GM19023 (cell line): ENCODE results near the gene ZNF135.

ENCODE experiments used
- ATAC-seq: cut with Tn5 transposase; IDR thresholded peaks from one replicate; pipeline ENCODE4 v1.9.1; 2021; ENCODE audit warnings: mild to moderate bottlenecking, moderate library complexity; ENCODE audit not compliant: unreplicated experiment

The ZNF135 gene

DNA sequence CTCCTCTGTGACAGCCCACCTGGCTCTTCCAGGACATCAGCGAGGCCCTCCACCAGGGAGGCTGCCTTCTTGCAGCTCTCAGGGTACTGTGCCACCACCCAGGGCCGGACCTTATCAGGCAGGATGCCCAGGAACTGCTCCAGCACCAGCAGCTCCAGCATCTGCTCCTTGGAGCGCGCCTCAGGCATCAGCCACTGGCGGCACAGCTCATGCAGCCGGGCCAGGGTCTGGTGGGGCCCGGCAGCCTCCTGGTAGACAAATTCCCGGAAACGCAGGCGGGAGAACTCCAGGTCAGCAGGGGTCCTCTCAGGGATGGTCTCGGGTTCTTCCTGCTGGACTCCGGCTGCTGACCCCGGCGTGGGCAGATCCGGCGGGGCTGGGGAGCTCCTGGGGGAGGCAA is 30.8 kb downstream of the ZNF135 start:
- ATAC-seq, result no peak

- no peak for ATAC-seq
Observed at GRCh38 chr19:58091251-58091995, 32.3 kb downstream of the ZNF135 start.

DNA sequence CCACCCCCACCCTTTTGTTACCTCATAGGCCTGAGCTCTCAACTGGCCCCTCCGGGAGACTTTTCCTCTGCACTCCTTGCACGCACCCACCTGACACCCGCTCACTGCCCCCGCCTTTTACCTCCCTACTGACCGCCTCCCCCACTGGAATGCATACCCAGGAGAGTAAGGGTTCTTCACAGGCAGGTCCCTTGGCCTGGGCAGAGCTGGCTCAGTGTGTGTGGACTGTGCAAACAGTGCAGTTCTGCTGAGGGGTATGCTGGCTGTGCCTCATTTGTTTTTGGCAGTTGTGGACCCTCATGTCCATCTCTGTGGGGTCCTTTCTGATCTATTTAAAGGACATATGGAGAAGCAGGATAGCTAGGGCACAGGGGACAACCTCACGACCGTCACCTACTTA is 34.0 kb downstream of the ZNF135 start:
- no peak for ATAC-seq

GRCh38 chr19:58095328-58095727 is 36.2 kb downstream of the ZNF135 start:
- no peak for ATAC-seq

DNA sequence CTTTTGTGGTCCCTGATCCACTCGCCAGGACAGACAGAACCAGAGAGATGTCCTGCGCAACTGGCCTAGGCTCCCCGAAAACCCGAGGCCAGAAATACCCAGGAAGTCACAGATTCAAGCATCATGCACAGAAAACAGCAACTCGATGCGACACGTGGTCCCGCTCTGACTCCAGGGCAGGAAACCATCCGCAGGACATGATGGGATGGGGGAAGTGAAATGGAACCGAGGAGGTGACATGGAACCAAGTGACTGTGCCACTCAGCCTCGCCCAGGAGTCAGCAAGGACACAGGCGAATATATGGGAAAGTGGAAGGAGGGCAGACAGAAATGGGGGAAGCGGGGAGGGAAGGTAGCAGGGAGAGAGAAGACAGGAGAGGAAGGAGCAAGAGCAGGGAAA is 37.8 kb downstream of the ZNF135 start:
- no peak for ATAC-seq

- no peak for ATAC-seq
Observed at GRCh38 chr19:58097349-58097748, 38.3 kb downstream of the ZNF135 start.

DNA sequence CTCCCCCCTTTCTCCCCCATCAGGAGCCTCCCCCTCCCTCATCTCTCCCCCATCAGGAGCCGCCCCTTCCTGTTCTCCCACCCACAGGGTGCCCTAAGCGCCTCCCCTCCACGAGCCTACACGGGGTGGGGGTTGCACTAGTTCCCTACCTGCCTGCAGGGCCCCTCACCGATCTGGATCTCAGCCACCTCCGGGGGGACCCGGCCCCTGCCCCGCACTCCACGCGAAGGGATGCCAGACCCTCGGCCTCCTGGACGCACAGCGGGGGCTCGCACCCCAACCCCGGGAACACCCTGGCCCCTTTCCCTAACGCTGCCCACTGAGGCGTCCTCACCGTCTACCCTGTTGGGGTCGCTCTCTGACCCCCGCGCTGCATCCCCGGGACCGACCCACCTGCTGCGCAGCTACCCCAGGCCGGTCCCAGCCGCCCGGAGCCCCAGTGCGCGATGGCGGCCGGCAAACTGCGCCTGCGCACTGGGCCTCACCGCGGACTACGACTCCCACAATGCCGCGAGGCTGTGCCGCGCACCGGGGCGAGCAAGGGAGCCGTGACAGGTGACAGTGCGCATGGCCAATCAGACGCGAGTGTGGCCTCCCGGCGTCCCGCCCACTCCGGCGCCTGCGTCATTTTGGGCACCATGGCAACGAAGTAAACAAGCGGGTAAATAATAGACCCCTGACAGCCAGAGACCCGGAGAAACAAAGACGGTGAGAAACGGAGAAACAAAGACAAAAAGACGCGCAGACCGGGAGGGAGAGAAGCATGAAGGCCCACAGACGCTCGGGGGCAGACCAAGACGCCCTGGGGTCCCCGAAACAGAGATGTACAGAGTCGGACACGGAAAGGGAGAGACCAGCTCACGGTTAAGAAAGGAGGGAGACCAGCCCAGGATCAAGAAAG is 38.9 kb downstream of the ZNF135 start, which contains the start of gene ZSCAN18:
Gene ZSCAN18, minus strand, starts transcription at position 451 of the 901 bp plus-strand sequence. CDS start 7,964 bp downstream, outside the sequence.
- ATAC-seq, result no peak

DNA sequence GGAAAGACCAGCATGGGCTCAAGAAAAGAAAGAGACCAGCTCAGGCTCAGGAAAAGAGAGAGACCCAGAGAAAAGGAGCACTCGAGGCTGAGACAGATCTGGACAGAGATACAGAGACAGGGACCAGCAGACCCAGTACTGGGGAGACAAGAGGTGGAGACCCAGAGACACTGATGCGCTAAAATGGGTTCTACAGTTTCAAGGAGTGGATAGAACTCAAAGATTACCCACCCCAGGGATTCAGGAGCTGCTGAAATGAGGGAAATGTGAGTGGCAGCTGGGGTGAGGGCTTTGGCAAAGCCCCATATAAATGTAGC is 39.6 kb downstream of the ZNF135 start:
- no peak for ATAC-seq

DNA sequence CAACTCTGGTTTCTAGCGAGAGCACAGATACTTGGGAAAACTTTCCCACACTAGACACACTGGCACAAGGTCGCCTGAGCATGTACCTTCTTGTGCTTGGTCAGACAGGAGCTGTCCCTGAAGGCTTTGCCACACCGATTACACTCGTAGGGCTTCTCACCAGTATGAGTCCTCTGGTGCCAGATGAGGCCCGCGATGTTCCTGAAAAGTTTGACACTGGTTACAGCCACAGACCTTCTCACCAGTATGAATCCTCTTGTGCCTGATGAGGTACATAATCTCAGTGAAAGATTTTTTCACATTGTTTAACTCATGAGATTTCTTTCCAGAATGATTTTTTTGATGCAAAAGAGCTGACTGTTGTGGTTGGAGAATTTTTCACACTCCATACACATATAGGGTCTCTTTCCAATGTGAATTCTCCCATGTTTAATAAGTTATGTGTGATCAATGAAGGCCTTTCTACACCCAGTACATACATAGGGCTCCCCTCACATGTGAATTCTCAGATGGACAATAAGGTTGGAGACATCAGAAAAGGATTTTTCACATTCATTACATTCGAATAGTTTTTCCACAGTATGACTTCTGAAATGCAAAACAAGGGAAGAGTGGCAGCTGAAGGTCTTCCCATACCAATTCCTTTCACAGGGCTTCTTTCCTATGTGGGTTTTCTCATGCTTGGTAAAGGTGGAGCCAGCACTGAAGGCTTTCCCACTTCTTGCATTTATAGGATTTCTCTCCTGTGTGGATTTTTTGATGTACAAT is 48.9 kb downstream of the ZNF135 start:
- ATAC-seq, result no peak

GRCh38 chr19:58108546-58108817 is 49.4 kb downstream of the ZNF135 start:
- ATAC-seq, result no peak

DNA sequence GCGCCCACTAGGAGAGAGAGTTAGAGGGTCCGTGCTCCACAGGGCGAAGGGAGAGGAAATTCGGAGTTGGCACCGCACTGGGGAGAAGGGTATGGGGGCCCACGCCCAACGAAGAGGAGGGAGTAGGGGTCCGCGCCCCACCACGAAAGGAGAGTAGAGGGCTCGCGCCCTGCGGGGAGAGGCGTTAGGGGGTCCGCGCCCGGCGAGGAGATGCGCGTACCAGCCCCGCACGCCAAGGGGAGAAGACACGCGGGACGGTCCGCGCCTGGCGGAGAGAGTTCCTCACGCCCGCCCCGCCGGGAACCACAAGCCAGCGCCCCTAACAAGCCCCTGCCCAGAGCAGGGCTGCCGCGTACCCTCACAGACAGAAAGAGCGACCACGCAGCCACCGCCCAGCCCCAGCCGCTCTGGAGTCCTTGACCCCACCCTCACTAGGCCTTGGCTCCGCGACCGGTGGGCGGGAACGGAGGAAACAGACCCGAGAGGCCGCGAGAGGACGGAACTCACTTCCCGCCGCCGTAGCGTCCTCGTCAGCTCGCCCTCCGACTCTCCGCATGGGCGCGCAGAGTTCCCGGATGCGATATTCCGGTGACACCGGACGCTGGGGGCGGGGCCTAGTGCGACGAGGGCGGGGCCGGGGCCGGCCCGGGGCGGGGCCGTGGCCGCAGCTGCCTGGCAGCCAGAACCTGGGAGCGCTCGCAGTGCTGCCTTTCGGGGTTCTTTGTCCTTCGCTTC is 58.9 kb downstream of the ZNF135 start:
- ATAC-seq, result no peak

- no peak for ATAC-seq
Observed at GRCh38 chr19:58118979-58119733, 60.1 kb downstream of the ZNF135 start.
